IPS-18c (cell line): ENCODE results near the gene ULK1.

Source experiments
- H3K4me3 ChIP-seq: 2 replicates; pipeline ENCODE4 v1.7.0; 2013; ENCODE audit warnings: low read depth, mild to moderate bottlenecking, low read length, moderate library complexity; ENCODE audit not compliant: insufficient read depth
- H3K9me3 ChIP-seq: one replicate; pipeline ENCODE4 v1.6.1; 2013; ENCODE audit warnings: mild to moderate bottlenecking, low read length, moderate library complexity; ENCODE audit not compliant: control insufficient read depth, insufficient read depth

ULK1 gene

DNA sequence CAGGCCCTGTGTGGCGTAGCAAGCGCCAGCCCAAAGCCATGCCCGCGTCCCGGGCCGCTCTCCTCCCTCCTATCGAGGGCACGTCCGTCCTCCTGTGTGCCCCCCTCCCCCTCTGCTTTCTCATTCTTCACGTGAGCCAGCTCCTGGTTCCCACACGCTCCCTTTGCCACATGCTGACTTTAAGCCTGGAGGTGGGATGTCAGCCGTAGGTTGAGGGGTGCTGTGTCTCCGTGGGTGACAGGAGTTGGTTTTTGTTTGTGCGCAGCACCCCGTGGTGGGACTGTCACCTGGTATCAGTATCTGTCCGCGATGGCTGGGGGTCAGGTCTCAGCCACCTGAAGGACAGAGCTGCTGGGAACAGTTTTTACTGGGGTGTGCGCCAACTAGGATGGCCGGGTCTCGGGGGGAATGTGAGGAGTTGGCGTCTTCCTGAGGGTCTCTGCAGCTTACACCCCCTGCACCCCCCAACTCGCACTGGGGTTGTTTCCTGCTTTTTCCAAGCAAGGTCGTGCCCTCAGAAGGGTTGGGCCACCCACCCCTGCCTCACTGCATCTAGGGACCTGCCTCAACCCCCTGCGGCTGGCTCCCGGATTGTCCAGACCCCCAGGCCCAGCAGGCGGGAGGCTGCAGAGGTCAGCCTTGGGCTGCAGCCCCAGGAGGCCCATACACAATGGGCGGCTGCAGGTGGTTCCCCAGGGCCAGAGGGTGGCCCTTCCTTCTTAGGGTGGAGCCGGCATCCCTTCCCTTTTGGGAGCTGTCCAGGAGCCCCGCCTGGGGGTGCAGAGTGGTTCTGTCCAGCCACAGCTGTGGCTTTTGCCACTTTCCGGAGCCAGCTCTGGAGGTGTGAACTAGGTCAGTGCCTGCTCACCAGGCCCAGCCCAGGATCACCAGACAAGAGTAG, 7.3 kb downstream of the ULK1 start:
- Histone ChIP-seq H3K4me3 (no peak overlapping the region), H3K9me3 (no peaks in the 10 kb centered on the region)

GRCh38 chr12:131902332-131903241, 8.2 kb downstream of the ULK1 start:
- H3K4me3 ChIP-seq: no peak overlapping the region

GRCh38 chr12:131903270-131904255, 9.1 kb downstream of the ULK1 start:
- H3K4me3 ChIP-seq: no peak overlapping the region

More at GRCh38 chr12:131902332-131903241, 8.2 kb downstream of the ULK1 start:
- no peaks in the 10 kb centered on the region for H3K9me3 ChIP-seq

GRCh38 chr12:131904346-131904745, 9.9 kb downstream of the ULK1 start:
- Histone ChIP-seq H3K4me3 (no peak overlapping the region), H3K9me3 (no peaks in the 10 kb centered on the region)

More at GRCh38 chr12:131903270-131904255, 9.1 kb downstream of the ULK1 start:
- no peaks in the 10 kb centered on the region for H3K9me3 ChIP-seq

DNA sequence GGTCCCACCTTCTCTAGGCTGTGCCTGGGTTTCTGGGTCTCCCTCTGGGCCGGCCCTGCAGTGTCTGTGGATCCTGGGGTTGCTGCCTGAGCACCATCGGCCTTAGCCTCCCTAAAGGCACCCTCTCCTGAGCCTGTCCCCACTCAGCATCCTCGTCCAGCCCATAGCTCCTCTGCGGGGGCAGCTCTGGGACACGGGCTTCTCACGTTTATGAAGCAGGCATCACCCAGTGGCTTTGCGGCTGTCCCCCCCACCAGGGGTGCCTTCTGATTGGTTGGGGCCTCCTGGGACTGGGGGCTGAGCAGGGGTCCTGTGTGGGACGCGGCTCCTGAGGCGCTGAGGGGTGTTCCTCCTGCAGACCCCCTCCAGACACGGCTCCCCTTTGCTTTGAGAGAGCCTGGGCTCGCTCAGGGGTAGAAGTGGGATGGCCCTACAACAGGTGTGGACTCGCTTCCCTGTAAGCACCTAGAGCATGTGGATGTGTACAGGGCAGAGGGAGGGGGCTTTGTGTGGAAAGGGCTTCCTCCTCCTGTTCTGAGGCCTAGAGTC, 10.7 kb downstream of the ULK1 start:
- Histone ChIP-seq H3K4me3 (no peak overlapping the region), H3K9me3 (no peaks in the 10 kb centered on the region)

- Histone ChIP-seq H3K4me3 (no peak overlapping the region), H3K9me3 (no peaks in the 10 kb centered on the region)
These were observed 11.2 kb downstream of the ULK1 start for GRCh38 chr12:131905630-131906091.

DNA sequence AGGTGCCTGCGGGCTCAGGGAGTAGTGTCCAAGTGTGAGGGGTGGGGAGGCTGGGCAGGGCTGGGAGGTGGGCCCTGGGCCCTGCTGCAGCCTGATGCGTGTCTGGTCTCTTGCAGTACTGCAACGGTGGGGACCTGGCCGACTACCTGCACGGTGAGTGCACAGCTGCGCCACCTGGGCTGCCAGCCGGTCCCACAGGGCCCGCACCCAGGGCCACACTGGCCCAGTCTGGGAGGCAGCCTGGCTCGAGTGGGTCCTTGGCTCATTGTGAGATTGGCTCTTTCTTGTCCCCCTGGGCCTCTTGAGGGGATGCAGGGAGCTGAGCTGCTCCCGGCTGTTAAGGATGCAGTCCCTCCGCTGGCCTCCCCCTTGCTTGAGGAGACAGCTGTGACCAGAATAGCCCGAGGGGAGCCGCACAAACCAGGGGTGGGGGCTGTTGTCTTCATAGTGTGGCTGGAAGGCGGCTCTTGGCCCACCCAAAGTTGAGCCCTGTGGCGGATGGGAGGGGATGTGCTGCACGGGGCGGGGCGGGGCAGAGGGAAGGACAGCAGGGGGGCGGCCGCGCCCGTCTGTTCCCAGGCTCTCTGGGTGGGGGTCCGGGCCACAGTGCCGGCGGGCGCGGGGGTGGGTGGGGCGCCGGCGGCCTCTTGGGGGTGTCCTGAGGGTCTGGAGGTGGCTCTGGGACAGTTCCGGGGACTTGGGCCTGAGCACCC, 13.1 kb downstream of the ULK1 start:
- Histone ChIP-seq H3K4me3 (no peak overlapping the region), H3K9me3 (no peaks in the 10 kb centered on the region)

- Histone ChIP-seq H3K4me3 (no peak overlapping the region), H3K9me3 (no peaks in the 10 kb centered on the region)
These were observed 14.0 kb downstream of the ULK1 start for GRCh38 chr12:131908092-131909080.

DNA sequence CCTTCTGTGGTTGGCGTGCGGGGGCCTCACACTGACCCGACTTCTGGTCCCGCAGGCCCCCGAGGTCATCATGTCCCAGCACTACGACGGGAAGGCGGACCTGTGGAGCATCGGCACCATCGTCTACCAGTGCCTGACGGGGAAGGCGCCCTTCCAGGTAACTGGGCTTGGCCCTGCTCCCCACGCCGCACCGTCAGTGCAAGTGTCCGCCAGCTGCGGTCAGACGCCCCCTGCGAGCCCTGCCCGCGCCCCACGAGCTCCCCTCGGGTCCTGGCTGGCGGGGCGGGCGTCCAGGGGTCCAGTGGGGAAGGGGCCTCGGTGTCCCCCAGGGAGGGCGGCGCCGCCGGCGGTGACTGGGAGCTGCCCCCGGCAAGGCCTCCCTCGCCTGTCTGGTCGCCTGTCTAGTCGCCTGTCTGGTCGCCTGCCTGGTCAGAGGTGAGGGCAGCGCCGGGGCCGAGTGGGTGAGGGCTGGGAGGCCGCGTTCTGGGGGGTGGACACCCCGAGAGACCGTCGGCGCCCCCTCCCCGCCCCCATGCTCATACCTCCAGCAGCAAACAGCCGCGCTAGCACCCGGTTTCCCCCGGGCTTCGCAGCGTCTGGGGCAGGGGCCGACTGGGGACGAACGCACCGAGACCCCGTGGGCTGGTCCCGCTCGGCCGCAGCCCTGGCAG, 14.8 kb downstream of the ULK1 start:
- H3K9me3 ChIP-seq: no peaks in the 10 kb centered on the region

GRCh38 chr12:131909752-131910219, 15.4 kb downstream of the ULK1 start:
- Histone ChIP-seq H3K4me3 (no peak overlapping the region), H3K9me3 (no peaks in the 10 kb centered on the region)

More for the DNA sequence above, 14.8 kb downstream of the ULK1 start:
- no peak overlapping the region for H3K4me3 ChIP-seq

DNA sequence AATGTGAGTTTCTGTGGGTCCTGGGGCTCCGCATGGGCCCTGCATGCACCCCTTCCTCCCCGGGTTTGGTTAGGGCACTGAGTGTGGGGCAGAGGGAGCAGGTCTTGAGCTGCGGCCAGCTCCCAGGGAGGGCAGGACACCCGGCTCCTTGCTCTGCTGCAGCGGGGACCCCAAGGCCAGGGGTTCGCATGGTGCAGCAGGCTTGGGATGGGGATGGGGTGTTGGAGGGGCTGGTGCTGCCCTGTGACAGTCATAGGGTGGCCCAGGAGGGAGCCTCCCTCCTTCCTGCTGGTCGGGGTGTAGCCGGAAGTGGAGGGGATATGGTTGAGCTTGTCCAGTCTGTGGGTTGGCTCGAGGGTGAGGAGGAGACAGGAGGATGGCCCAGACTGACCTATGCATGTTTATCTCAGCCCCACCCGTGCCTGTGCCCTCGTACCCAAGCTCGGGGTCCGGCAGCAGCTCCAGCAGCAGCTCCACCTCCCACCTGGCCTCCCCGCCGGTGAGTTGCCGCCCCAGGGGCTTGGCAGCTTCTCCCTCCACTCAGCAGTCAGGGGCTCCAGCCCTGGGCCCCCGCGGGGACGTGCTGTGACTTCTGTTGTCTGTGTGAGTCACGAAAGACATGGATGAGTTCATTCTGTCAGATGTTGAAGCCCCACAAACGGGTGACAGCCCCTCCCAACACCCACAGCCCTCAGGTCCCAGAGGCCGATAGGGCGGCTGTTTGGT, 16.0 kb downstream of the ULK1 start:
- no peak overlapping the region for H3K4me3 ChIP-seq

GRCh38 chr12:131911028-131911650, 16.7 kb downstream of the ULK1 start:
- Histone ChIP-seq H3K4me3 (no peak overlapping the region), H3K9me3 (no peaks in the 10 kb centered on the region)

More for the DNA sequence above, 16.0 kb downstream of the ULK1 start:
- no peaks in the 10 kb centered on the region for H3K9me3 ChIP-seq

- Histone ChIP-seq H3K4me3 (no peak overlapping the region), H3K9me3 (no peaks in the 10 kb centered on the region)
These were observed 17.5 kb downstream of the ULK1 start for GRCh38 chr12:131911851-131912477.
